HEK293 (cell line): Measurements from ENCODE around the gene PTH2.

ENCODE experiments used
- GLI4 ChIP-seq: fragments of 450-650 bp; formaldehyde crosslinking; IDR thresholded peaks from 2 replicates; pipeline ENCODE4 v1.5.1; 2016; ENCODE audit warnings: missing biosample characterization, missing genetic modification characterization
- SCRT1 ChIP-seq: fragments of 450-650 bp; formaldehyde crosslinking; IDR thresholded peaks from 2 replicates; pipeline ENCODE4 v1.5.1; 2016; ENCODE audit warnings: missing biosample characterization, missing genetic modification characterization, borderline replicate concordance
- TCF7L2 ChIP-seq: IDR thresholded peaks from 2 replicates; pipeline ENCODE4 v1.6.1; 2011; ENCODE audit warnings: low read depth, mild to moderate bottlenecking, inconsistent platforms, low read length, moderate library complexity, borderline replicate concordance
- ZFP3 ChIP-seq: fragments of 450-650 bp; formaldehyde crosslinking; IDR thresholded peaks from 2 replicates; pipeline ENCODE4 v1.5.1; 2016; ENCODE audit warnings: low read depth, missing biosample characterization, missing genetic modification characterization
- ZNF335 ChIP-seq: fragments of 450-650 bp; formaldehyde crosslinking; conservative IDR thresholded peaks from 2 replicates; pipeline ENCODE4 v1.5.1; 2016; ENCODE audit warnings: missing biosample characterization, missing genetic modification characterization
- ZNF530 ChIP-seq: fragments of 450-650 bp; formaldehyde crosslinking; IDR thresholded peaks from 2 replicates; pipeline ENCODE4 v1.5.1; 2016; ENCODE audit warnings: low read depth, missing biosample characterization, missing genetic modification characterization
- ZNF558 ChIP-seq: fragments of 450-650 bp; formaldehyde crosslinking; IDR thresholded peaks from 2 replicates; pipeline ENCODE4 v1.5.1; 2016; ENCODE audit warnings: missing biosample characterization, missing genetic modification characterization
- TF ChIP-seq, protein P1 (sequence below): fragments of 450-650 bp; formaldehyde crosslinking; IDR thresholded peaks from 2 replicates; pipeline ENCODE4 v1.5.1; 2016; ENCODE audit warnings: missing biosample characterization, missing genetic modification characterization
- TF ChIP-seq, protein P2 (sequence below): fragments of 450-650 bp; formaldehyde crosslinking; IDR thresholded peaks from 2 replicates; pipeline ENCODE4 v1.5.1; 2016; ENCODE audit warnings: missing biosample characterization, missing genetic modification characterization
- TF ChIP-seq, protein P3 (sequence below): fragments of 450-650 bp; formaldehyde crosslinking; IDR thresholded peaks from 2 replicates; pipeline ENCODE4 v1.5.1; 2016; ENCODE audit warnings: missing biosample characterization, missing genetic modification characterization
- TF ChIP-seq, protein P4 (sequence below): fragments of 450-650 bp; formaldehyde crosslinking; IDR thresholded peaks from 2 replicates; pipeline ENCODE4 v1.5.1; 2016; ENCODE audit warnings: missing biosample characterization, missing genetic modification characterization

DNA sequence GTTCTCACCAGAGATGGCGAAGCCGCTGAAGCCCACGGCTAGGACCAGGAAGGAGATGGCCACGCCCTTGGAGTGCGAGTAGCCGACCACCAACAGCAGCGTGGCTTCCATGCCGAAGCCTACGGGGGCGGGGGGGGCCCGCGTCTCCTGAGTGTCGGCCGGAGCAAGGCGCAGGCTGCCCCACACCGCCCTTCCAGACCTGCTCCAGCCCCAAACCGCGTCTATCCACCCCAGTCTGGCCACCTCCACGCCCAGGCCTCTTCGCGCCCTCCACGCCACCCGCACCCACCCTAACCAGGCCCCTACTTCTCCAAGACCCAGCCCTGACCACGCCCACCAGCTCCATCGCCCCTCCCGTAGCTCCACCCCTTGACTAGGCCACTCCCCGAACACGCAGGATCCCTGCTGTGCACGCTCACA lies 8.1 kb upstream of the PTH2 start:
- TF ChIP-seq, protein P1, sequence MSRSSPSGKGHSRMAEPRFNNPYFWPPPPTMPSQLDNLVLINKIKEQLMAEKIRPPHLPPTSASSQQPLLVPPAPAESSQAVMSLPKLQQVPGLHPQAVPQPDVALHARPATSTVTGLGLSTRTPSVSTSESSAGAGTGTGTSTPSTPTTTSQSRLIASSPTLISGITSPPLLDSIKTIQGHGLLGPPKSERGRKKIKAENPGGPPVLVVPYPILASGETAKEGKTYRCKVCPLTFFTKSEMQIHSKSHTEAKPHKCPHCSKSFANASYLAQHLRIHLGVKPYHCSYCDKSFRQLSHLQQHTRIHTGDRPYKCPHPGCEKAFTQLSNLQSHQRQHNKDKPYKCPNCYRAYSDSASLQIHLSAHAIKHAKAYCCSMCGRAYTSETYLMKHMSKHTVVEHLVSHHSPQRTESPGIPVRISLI (tag by site-specific recombination): no peak
- TF ChIP-seq, protein P2, sequence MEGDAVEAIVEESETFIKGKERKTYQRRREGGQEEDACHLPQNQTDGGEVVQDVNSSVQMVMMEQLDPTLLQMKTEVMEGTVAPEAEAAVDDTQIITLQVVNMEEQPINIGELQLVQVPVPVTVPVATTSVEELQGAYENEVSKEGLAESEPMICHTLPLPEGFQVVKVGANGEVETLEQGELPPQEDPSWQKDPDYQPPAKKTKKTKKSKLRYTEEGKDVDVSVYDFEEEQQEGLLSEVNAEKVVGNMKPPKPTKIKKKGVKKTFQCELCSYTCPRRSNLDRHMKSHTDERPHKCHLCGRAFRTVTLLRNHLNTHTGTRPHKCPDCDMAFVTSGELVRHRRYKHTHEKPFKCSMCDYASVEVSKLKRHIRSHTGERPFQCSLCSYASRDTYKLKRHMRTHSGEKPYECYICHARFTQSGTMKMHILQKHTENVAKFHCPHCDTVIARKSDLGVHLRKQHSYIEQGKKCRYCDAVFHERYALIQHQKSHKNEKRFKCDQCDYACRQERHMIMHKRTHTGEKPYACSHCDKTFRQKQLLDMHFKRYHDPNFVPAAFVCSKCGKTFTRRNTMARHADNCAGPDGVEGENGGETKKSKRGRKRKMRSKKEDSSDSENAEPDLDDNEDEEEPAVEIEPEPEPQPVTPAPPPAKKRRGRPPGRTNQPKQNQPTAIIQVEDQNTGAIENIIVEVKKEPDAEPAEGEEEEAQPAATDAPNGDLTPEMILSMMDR (tag by site-specific recombination): no peak
- TF ChIP-seq TCF7L2 (no peak), ZNF558 (no peak), GLI4 (tag by site-specific recombination) (no peak), ZFP3 (no peak), ZNF530 (tag by site-specific recombination) (no peak), ZNF335 (no peak), SCRT1 (tag by site-specific recombination) (no peak)
- TF ChIP-seq, protein P3, sequence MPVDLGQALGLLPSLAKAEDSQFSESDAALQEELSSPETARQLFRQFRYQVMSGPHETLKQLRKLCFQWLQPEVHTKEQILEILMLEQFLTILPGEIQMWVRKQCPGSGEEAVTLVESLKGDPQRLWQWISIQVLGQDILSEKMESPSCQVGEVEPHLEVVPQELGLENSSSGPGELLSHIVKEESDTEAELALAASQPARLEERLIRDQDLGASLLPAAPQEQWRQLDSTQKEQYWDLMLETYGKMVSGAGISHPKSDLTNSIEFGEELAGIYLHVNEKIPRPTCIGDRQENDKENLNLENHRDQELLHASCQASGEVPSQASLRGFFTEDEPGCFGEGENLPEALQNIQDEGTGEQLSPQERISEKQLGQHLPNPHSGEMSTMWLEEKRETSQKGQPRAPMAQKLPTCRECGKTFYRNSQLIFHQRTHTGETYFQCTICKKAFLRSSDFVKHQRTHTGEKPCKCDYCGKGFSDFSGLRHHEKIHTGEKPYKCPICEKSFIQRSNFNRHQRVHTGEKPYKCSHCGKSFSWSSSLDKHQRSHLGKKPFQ: no peak
- TF ChIP-seq, protein P4, sequence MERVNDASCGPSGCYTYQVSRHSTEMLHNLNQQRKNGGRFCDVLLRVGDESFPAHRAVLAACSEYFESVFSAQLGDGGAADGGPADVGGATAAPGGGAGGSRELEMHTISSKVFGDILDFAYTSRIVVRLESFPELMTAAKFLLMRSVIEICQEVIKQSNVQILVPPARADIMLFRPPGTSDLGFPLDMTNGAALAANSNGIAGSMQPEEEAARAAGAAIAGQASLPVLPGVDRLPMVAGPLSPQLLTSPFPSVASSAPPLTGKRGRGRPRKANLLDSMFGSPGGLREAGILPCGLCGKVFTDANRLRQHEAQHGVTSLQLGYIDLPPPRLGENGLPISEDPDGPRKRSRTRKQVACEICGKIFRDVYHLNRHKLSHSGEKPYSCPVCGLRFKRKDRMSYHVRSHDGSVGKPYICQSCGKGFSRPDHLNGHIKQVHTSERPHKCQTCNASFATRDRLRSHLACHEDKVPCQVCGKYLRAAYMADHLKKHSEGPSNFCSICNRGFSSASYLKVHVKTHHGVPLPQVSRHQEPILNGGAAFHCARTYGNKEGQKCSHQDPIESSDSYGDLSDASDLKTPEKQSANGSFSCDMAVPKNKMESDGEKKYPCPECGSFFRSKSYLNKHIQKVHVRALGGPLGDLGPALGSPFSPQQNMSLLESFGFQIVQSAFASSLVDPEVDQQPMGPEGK (tag by site-specific recombination): no peak
